GM18502 (cell line): ENCODE data around the gene MEP1A.
"Not testable (repeated sequence)": the region's sequence is repeated elsewhere in the genome, so short reads cannot be mapped to it uniquely, and the experiment has no call there.

Experiments
- ATAC-seq: cut with Tn5 transposase; IDR thresholded peaks from one replicate; pipeline ENCODE4 v1.9.1; 2021; ENCODE audit warnings: mild to moderate bottlenecking; ENCODE audit not compliant: unreplicated experiment, poor library complexity

Gene MEP1A

DNA sequence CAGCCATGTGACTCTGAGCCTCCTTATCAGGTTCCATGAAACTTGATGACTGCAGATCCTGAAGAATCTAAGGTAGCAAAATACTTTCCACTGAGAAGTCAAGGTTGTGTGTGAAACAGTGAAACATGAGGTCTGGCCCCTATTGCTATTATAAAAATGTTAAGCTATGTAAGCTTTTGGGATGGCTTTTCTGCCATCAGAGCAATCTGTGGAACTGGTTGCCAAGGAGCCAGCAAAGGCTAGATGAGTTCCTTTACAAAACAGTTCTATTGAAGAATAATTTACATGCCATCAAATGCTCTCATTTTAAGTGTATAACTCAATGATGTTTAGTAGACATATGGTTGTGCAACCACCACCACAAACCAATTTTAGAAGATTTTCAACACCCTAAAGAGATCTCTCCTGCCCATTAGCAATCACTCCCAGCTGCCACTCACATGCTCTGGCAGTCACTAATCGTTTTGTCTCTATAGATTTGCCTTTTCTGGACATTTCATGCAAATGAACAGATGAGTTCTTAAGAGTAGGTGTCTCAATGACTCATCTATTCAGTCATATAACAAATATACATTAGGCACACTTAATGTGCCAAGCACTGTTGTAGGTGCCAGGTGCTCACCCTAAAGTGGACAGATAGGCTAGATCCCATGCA lies 19.9 kb upstream of the MEP1A start:
- ATAC-seq, result no peak

DNA sequence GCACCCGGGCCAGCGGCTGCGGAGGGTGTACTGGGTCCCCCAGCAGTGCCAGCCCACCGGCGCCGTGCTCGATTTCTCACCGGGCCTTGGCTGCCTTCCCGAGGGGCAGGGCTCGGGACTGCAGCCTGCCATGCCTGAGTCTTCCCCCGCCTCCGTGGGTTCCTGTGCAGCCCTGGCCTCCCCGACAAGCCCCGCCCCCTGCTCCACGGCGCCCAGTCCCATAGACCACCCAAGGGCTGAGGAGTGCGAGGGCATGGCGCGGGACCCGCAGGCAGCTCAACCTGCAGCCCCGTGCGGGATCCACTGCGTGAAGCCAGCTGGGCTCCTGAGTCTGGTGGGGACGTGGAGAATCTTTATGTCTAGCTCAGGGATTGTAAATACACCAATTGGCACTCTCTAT lies 18.5 kb upstream of the MEP1A start:
- not testable (repeated sequence) for ATAC-seq

GRCh38 chr6:46776070-46776712 lies 17.0 kb upstream of the MEP1A start:
- ATAC-seq, result no peak

DNA sequence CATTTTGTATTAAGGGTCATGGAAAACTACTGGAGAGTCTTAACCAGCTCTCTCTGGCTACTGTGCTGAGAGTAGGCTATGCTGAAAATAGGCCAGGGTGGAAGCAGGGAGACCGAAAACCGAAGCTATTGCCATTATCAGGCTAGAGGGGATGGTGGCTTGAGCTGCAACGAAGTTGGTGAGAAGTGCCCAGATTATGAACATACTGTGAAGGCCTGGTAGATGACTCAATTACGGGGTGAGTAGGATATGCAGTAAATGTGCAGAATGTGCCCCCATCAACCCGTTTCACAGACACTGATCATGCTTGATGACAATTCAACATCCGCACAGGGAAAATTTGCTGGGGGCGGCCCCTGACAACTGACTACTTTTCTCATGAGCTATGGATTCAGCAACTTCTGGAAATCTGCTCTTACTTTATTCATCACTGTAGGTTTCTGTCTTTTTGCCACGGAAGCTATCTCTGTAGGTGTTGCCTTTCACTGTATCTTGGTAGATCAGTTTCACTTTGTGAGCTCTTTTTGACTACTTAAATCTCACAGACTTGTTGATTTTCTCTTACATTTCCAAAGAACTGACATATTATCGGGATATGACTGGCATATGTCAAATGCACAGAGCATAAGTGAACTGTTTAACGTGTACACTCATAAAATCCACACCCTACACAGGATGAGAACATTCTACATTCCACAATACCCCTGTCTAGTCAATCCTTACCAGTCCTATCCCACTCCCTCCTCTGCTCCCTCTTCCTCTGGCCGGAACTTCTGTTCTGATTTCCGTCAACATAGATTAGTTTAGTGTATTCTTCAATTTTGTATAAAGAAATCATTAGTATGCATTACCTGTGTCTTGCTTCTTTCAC lies 15.5 kb upstream of the MEP1A start:
- no peak for ATAC-seq

- ATAC-seq, result no peak
Observed at GRCh38 chr6:46781478-46782378, 11.5 kb upstream of the MEP1A start.

GRCh38 chr6:46784535-46784934 lies 8.7 kb upstream of the MEP1A start:
- ATAC-seq, result no peak

- ATAC-seq, result no peak
Observed at GRCh38 chr6:46787871-46788540, 5.2 kb upstream of the MEP1A start.

GRCh38 chr6:46788791-46789190 lies 4.4 kb upstream of the MEP1A start:
- no peak for ATAC-seq

- ATAC-seq, result no peak
Observed at GRCh38 chr6:46789434-46790354, 3.5 kb upstream of the MEP1A start.

- ATAC-seq, result no peak
Observed at GRCh38 chr6:46790355-46790874, 2.8 kb upstream of the MEP1A start.

DNA sequence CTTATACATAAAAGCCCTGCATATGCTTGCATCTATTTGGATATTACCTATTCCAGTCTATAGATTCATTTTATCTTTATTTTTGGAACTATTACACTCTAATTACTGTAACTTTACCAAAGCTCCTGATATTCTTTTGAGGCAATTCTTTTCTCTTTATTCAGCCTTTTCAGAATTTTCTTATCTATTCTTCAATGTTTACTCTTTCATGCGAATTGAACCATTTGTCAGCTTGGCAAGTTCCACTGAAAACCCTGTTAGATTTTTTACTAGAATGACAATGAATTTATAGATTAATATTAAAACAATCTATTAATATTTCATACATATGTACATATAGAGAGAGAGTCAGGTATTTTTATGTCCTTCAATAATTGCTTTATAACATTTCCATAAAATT lies 554 bp upstream of the MEP1A start:
- no peak for ATAC-seq

DNA sequence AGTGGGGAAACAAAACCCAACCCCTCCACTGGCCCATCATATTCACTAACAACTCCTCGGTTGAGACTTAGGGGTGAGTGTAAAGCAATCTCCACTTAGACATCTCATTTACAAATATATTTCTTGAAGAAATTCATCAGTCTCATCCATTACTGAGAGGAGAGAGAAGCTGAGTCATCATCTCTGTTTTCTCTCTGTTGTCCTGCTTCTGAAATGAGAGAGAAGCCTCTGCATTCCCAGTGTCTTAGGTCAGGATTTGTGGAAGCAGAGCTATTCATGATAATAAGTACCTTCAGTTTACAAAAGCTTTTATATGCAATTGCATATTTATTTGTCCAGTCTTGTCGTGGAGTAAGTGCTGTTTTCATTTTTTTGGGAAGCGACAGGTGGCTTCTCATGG lies 879 bp downstream of the MEP1A start:
- no peak for ATAC-seq

- ATAC-seq, result no peak
Observed at GRCh38 chr6:46795816-46796215, 2.6 kb downstream of the MEP1A start.

DNA sequence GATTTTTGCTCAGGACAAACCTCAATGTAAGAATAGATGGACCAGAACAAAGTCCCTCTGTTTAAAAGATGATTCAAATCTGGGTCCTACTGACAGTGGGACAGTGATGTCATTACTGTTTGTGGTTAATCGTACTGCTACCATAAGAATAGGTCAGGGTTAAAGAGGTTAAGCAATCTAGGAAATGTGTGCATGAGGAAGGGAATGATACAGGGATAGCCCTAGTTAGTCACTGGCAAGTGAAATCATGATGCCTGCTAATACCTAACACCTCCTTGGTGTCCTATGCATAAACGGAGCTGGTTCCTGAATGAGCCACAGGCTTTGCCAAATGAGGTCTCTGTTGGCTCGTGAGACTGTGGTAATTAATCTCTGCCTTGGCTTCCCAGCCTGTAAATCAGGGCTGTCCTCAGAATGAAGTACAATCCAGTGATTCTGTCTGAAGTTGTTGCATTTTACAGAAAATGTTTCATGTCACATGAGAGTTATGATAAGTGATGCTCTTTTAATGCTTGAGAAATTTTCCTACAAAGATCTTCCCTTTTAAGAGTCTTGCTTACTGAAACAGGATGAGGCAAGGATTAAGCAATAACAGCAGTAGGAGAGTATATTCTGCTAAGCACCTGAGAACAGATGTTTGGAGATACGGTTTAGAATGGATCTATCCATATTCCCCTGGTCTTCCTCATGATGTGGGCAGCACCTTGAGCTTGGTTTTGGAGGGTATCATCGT lies 3.8 kb downstream of the MEP1A start:
- ATAC-seq, result no peak

DNA sequence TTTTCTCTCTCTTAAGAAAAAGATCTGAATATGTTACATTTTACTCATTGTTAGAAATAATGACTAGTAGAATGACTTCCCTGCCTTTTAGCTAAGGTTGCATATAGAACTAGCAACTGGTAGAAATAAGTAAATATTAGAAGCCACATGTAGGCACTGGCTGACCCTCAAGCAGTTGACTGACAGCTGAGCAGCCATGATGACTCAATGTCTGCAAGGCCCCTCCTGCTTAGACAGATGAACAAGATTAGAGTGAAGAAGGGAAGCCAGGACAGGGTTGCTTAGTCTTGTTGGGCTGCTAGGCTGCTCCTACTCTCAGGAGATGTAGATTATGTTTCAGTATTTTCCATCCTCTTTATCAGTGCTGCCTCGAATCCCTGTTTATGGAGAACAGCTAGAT lies 6.5 kb downstream of the MEP1A start:
- no peak for ATAC-seq

GRCh38 chr6:46808806-46809205 lies 15.6 kb downstream of the MEP1A start:
- ATAC-seq, result no peak

DNA sequence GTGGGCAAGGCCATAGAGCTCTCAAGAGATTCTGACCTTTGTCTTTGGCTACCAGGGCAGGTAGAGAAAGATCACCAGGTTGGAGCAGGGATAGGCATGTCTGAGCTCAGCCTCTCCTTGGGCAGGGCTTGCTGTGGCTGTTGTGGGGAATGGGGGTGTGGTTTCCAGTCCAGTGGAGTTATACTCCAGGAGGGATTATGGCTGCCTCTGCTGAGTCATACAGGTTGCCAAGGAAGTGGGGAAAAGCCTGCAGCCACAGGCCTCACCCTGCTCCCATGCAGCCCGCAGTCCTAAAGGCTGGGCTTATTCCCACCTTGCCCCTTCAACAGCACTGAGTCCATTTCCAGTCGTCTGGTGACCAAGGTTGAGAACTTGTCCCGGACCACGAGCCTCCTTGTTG lies 21.9 kb downstream of the MEP1A start:
- no peak for ATAC-seq

- no peak for ATAC-seq
Observed at GRCh38 chr6:46816626-46817025, 23.4 kb downstream of the MEP1A start.
